MM.1S (cell line): Measurements from ENCODE around the gene UTP25.

Source experiments
- DNase-seq: peaks from one replicate; pipeline ENCODE4 v3.0.0-alpha.2; 2015
- H2AFZ ChIP-seq: fragments of 300-600 bp; sonication (generic); 2 replicates; pipeline ENCODE4 v1.6.0; 2016; ENCODE audit warnings: antibody characterized with exemption, low read length
- H3F3A ChIP-seq: fragments of 300-600 bp; sonication (generic); 2 replicates; pipeline ENCODE4 v1.6.1; 2016; ENCODE audit warnings: mild to moderate bottlenecking, antibody characterized with exemption, low read length, moderate library complexity, mixed read lengths; ENCODE audit not compliant: insufficient read depth
- H3K27ac ChIP-seq: fragments of 300-600 bp; sonication (generic); 2 replicates; pipeline ENCODE4 v1.5.1; 2016; ENCODE audit warnings: mild to moderate bottlenecking, low read length
- H3K27me3 ChIP-seq: fragments of 300-600 bp; sonication (generic); replicated peaks from 2 replicates; pipeline ENCODE4 v1.6.0; 2016; ENCODE audit warnings: low read length; ENCODE audit not compliant: insufficient read depth
- H3K36me3 ChIP-seq: fragments of 300-600 bp; sonication (generic); replicated peaks from 2 replicates; pipeline ENCODE4 v1.6.1; 2016; ENCODE audit warnings: mild to moderate bottlenecking, low read length, mixed read lengths; ENCODE audit not compliant: insufficient read depth
- H3K4me1 ChIP-seq: fragments of 300-600 bp; sonication (generic); 2 replicates; pipeline ENCODE4 v1.6.1; 2016; ENCODE audit warnings: low read length, mixed read lengths
- H3K4me2 ChIP-seq: fragments of 300-600 bp; sonication (generic); 2 replicates; pipeline ENCODE4 v1.6.0; 2016; ENCODE audit warnings: low read depth, low read length
- H3K4me3 ChIP-seq: fragments of 300-600 bp; sonication (generic); 2 replicates; pipeline ENCODE4 v1.5.1; 2016; ENCODE audit warnings: low read length, mixed read lengths
- H3K79me2 ChIP-seq: fragments of 300-600 bp; sonication (generic); 2 replicates; pipeline ENCODE4 v1.6.1; 2016; ENCODE audit warnings: mixed run types, low read length, mixed read lengths
- H3K9ac ChIP-seq: fragments of 300-600 bp; sonication (generic); 2 replicates; pipeline ENCODE4 v1.6.1; 2016; ENCODE audit warnings: low read length, mixed read lengths
- H3K9me2 ChIP-seq: fragments of 300-600 bp; sonication (generic); replicated peaks from 2 replicates; pipeline ENCODE4 v1.6.1; 2016; ENCODE audit warnings: mild to moderate bottlenecking, low read length, mixed read lengths; ENCODE audit not compliant: insufficient read depth
- H3K9me3 ChIP-seq: fragments of 300-600 bp; sonication (generic); replicated peaks from 2 replicates; pipeline ENCODE4 v1.6.1; 2016; ENCODE audit warnings: mild to moderate bottlenecking, low read length, mixed read lengths; ENCODE audit not compliant: insufficient read depth
- H4K20me1 ChIP-seq: fragments of 300-600 bp; sonication (generic); 2 replicates; pipeline ENCODE4 v1.6.1; 2016; ENCODE audit warnings: mild to moderate bottlenecking, low read length, moderate library complexity, mixed read lengths; ENCODE audit not compliant: insufficient read depth
- CTCF ChIP-seq: fragments of 300-600 bp; sonication (generic); IDR thresholded peaks from 2 replicates; pipeline ENCODE4 v1.5.1; 2016; ENCODE audit warnings: antibody characterized with exemption, low read length, mixed read lengths
- EZH2 ChIP-seq: fragments of 300-600 bp; sonication (generic); optimal IDR thresholded peaks from 2 replicates; pipeline ENCODE3; 2017; ENCODE audit warnings: low read depth, mild to moderate bottlenecking, antibody characterized with exemption, low read length, mixed read lengths
- EZH2phosphoT487 ChIP-seq: fragments of 300-600 bp; sonication (generic); IDR thresholded peaks from 2 replicates; pipeline ENCODE4 v1.6.1; 2018; ENCODE audit warnings: antibody characterized with exemption, low read length

The UTP25 gene

GRCh38 chr1:209827384-209828262 lies at the start of gene UTP25:
Gene UTP25, plus strand, starts transcription at chr1:209827972. Its CDS starts 92 bp downstream, at chr1:209828064.
- DNase-seq: peak; percentile 99
- peak; percentile 82 for TF ChIP-seq CTCF
- no peak for TF ChIP-seq EZH2
- TF ChIP-seq EZH2phosphoT487: no peak
- Histone ChIP-seq H3K9me2 (no peaks in the 10 kb centered on the region), H3K4me3 (peak within 1 kb of the TSS; percentile 97), H3K4me1 (no peaks in the 10 kb centered on the region), H4K20me1 (no peaks in the 10 kb centered on the region), H3K27me3 (0 out of 2 replicates have a peak, but pooled peaks cover under 1% of the 10 kb centered on the region), H3F3A (peaks cover 4% of the 10 kb centered on the region; the same call in 1 of the 2 replicates), H3K9me3 (no peaks in the 10 kb centered on the region), H3K36me3 (peaks cover 11% of the 10 kb centered on the region; the same call in 1 of the 2 replicates), H3K4me2 (peak within 1 kb of the TSS; percentile 49), H3K79me2 (peaks cover 38% of the 10 kb centered on the region), H3K9ac (peak within 1 kb of the TSS; percentile 70), H2AFZ (peak within 1 kb of the TSS; percentile 89), H3K27ac (peak within 1 kb of the TSS; percentile 62; the same call in 1 of the 2 replicates)

DNA sequence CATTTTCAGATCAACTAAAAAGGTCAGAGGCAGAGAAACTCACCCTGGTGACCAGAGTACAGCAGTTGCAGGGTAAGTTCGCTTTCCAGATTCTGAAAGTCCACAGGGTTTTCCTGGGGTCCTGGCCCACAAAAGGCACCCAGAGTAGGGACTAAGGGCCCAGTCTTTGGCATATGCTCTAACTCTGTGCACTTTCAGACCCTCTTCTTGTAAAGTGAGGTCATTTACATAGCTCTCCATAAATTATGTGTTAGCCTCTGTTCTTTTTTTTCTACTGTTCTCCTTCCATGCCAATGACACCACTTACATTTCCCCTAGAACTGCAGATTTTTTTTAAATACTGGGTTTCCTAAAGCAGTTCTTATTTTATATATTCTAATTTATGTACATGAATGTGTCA lies 49.7 kb upstream of the UTP25 start:
- Histone ChIP-seq H3K4me2 (no peak overlapping the region), H3K79me2 (peaks cover 3% of the 10 kb centered on the region; the same call in 1 of the 2 replicates), H2AFZ (no peak overlapping the region), H3K36me3 (peaks cover 19% of the 10 kb centered on the region; the same call in 1 of the 2 replicates), H3K27me3 (no peaks in the 10 kb centered on the region), H3K9ac (no peak overlapping the region), H3K27ac (no peak overlapping the region), H4K20me1 (no peaks in the 10 kb centered on the region), H3K9me2 (no peaks in the 10 kb centered on the region), H3F3A (peaks cover 10% of the 10 kb centered on the region; the same call in 1 of the 2 replicates), H3K4me3 (no peak overlapping the region), H3K4me1 (peaks cover 25% of the 10 kb centered on the region), H3K9me3 (no peaks in the 10 kb centered on the region)
- TF ChIP-seq CTCF: no peak
- DNase-seq: no peak

GRCh38 chr1:209780268-209780667 lies 47.5 kb upstream of the UTP25 start:
- H3K4me2 ChIP-seq: no peak overlapping the region
- H3K9ac ChIP-seq: no peak overlapping the region
- peaks cover 15% of the 10 kb centered on the region for H3K79me2 ChIP-seq
- H3F3A ChIP-seq: peaks cover 6% of the 10 kb centered on the region; the same call in 1 of the 2 replicates
- DNase-seq: no peak
- H3K27me3 ChIP-seq: no peaks in the 10 kb centered on the region
- no peak for TF ChIP-seq CTCF
- no peak for TF ChIP-seq EZH2phosphoT487
- TF ChIP-seq EZH2: no peak
- H2AFZ ChIP-seq: no peak overlapping the region
- H3K4me3 ChIP-seq: no peak overlapping the region
- no peak overlapping the region for H3K27ac ChIP-seq
- H3K36me3 ChIP-seq: peaks cover 15% of the 10 kb centered on the region; the same call in 1 of the 2 replicates
- H3K9me3 ChIP-seq: no peaks in the 10 kb centered on the region
- no peaks in the 10 kb centered on the region for H3K9me2 ChIP-seq
- H4K20me1 ChIP-seq: no peaks in the 10 kb centered on the region
- H3K4me1 ChIP-seq: peaks cover 13% of the 10 kb centered on the region
